Trophoblast cell (in vitro differentiated cells and primary cell): ENCODE results near the gene PHC3.

Source experiments
- DNase-seq, 2 donors: peaks; one replicate each; pipeline ENCODE4 v3.0.0-alpha.2; 2016
- H2AFZ ChIP-seq: 2 replicates; pipeline ENCODE4 v1.6.1; 2013; ENCODE audit warnings: low read length, moderate library complexity, mild to moderate bottlenecking; ENCODE audit not compliant: insufficient read depth, poor library complexity
- H2AK5ac ChIP-seq: 2 replicates; pipeline ENCODE4 v1.6.1; 2013; ENCODE audit warnings: mild to moderate bottlenecking, low read length
- H2BK120ac ChIP-seq: 2 replicates; pipeline ENCODE4 v1.6.1; 2013; ENCODE audit warnings: low read length, mild to moderate bottlenecking, moderate library complexity; ENCODE audit not compliant: insufficient read depth, poor library complexity
- H2BK12ac ChIP-seq: 2 replicates; pipeline ENCODE4 v1.6.1; 2013; ENCODE audit warnings: mild to moderate bottlenecking, low read length, moderate library complexity
- H2BK5ac ChIP-seq: 2 replicates; pipeline ENCODE4 v1.6.1; 2013; ENCODE audit warnings: low read length, low read depth, moderate library complexity, mild to moderate bottlenecking; ENCODE audit not compliant: poor library complexity
- H3K14ac ChIP-seq: 2 replicates; pipeline ENCODE4 v1.6.1; 2013; ENCODE audit warnings: mild to moderate bottlenecking, low read length
- H3K18ac ChIP-seq: 2 replicates; pipeline ENCODE4 v1.6.1; 2013; ENCODE audit warnings: mild to moderate bottlenecking, low read length
- H3K23ac ChIP-seq: 2 replicates; pipeline ENCODE4 v1.6.1; 2013; ENCODE audit warnings: low read length
- H3K27ac ChIP-seq: 2 replicates; pipeline ENCODE4 v1.5.1; 2013; ENCODE audit warnings: low read depth, mild to moderate bottlenecking, inconsistent platforms, low read length, moderate library complexity
- H3K27me3 ChIP-seq: 2 replicates; pipeline ENCODE4 v1.6.1; 2013; ENCODE audit warnings: inconsistent platforms, mild to moderate bottlenecking, low read length, moderate library complexity; ENCODE audit not compliant: insufficient read depth
- H3K36me3 ChIP-seq, 2 experiments: 1 replicate in 1 of 2; 2 replicates in 1 of 2; pipeline ENCODE4 v1.6.1; 2013; ENCODE audit warnings: low read length in 2 of 2, mild to moderate bottlenecking in 2 of 2, moderate library complexity in 1 of 2; ENCODE audit not compliant: insufficient read depth in 2 of 2, control insufficient read depth in 1 of 2
- H3K4ac ChIP-seq: 2 replicates; pipeline ENCODE4 v1.6.1; 2013; ENCODE audit warnings: low read depth, mild to moderate bottlenecking, low read length, moderate library complexity
- H3K4me1 ChIP-seq, 2 experiments: 1 replicate in 1 of 2; 2 replicates in 1 of 2; pipeline ENCODE4 v1.6.1; 2013; ENCODE audit warnings: low read length in 2 of 2, mild to moderate bottlenecking in 2 of 2, moderate library complexity in 1 of 2; ENCODE audit not compliant: insufficient read depth in 2 of 2, control insufficient read depth in 1 of 2
- H3K4me2 ChIP-seq: 2 replicates; pipeline ENCODE4 v1.6.1; 2013; ENCODE audit warnings: inconsistent platforms, mild to moderate bottlenecking, low read length, moderate library complexity
- H3K4me3 ChIP-seq: 2 replicates; pipeline ENCODE4 v1.5.1; 2013; ENCODE audit warnings: mild to moderate bottlenecking, low read depth, low read length, inconsistent platforms
- H3K79me1 ChIP-seq: one replicate; pipeline ENCODE4 v1.6.1; 2013; ENCODE audit warnings: low read length
- H3K79me2 ChIP-seq: 2 replicates; pipeline ENCODE4 v1.6.1; 2013; ENCODE audit warnings: low read length, mild to moderate bottlenecking; ENCODE audit not compliant: control insufficient read depth, insufficient read depth, poor library complexity
- H3K9ac ChIP-seq: 2 replicates; pipeline ENCODE4 v1.6.1; 2013; ENCODE audit warnings: mild to moderate bottlenecking, low read length
- H3K9me3 ChIP-seq: 2 replicates; pipeline ENCODE4 v1.6.1; 2013; ENCODE audit warnings: low read depth, mild to moderate bottlenecking, control low read depth, inconsistent platforms, low read length; ENCODE audit not compliant: insufficient read depth
- H4K12ac ChIP-seq: 2 replicates; pipeline ENCODE4 v1.6.1; 2013; ENCODE audit warnings: low read depth, mild to moderate bottlenecking, low read length, moderate library complexity
- H4K8ac ChIP-seq: 2 replicates; pipeline ENCODE4 v1.6.1; 2013; ENCODE audit warnings: low read depth, mild to moderate bottlenecking, low read length, moderate library complexity
- H4K91ac ChIP-seq: one replicate; pipeline ENCODE4 v1.6.1; 2013; ENCODE audit warnings: low read depth, mild to moderate bottlenecking, low read length, moderate library complexity
- WGBS: extraction: QIAGEN DNeasy Blood & Tissue Kit; methylation state at CpG from one replicate; pipeline ENCODE4 v1.1.7; 2013; ENCODE audit warnings: missing lambda C conversion rate; ENCODE audit not compliant: insufficient read length, insufficient coverage; ENCODE audit errors: extremely low coverage; 5-methylcytosine and 5-hydroxymethylcytosine counted together

The PHC3 gene

GRCh38 chr3:170144437-170144843 is 37.1 kb downstream of the PHC3 start:
- Histone ChIP-seq H3K4me2 (no peak overlapping the region), H2BK12ac (no peak overlapping the region), H3K36me3 (peaks cover 5 to 9% of the 10 kb centered on the region in 2 experiments), H4K91ac (no peak overlapping the region), H2BK5ac (no peak overlapping the region), H3K4me3 (no peak overlapping the region), H2BK120ac (no peak overlapping the region), H3K14ac (no peak overlapping the region), H2AK5ac (no peak overlapping the region), H3K27me3 (no peaks in the 10 kb centered on the region), H3K4ac (no peak overlapping the region), H4K12ac (no peak overlapping the region), H3K27ac (no peak overlapping the region), H3K23ac (no peak overlapping the region), H3K79me1 (no peaks in the 10 kb centered on the region), H3K9me3 (no peaks in the 10 kb centered on the region), H3K79me2 (no peaks in the 10 kb centered on the region), H4K8ac (no peak overlapping the region), H3K4me1 (no peaks in the 10 kb centered on the region), H2AFZ (no peak overlapping the region), H3K18ac (no peak overlapping the region), H3K9ac (no peak overlapping the region)
- DNase-seq: no peak
- no CpG with 5 or more reads among the region's 3 CpGs for WGBS

- Histone ChIP-seq H3K79me2 (no peaks in the 10 kb centered on the region), H2BK120ac (no peak overlapping the region), H2AFZ (no peak overlapping the region), H2BK5ac (no peak overlapping the region), H3K79me1 (no peaks in the 10 kb centered on the region), H3K9me3 (no peaks in the 10 kb centered on the region), H3K27me3 (no peaks in the 10 kb centered on the region), H3K4me3 (no peak overlapping the region), H4K8ac (no peak overlapping the region), H3K4me2 (no peak overlapping the region), H2BK12ac (no peak overlapping the region), H3K4me1 (no peaks in the 10 kb centered on the region), H3K27ac (no peak overlapping the region), H2AK5ac (no peak overlapping the region), H3K36me3 (peaks cover 5 to 9% of the 10 kb centered on the region in 2 experiments), H4K12ac (no peak overlapping the region), H3K18ac (no peak overlapping the region), H3K9ac (no peak overlapping the region), H3K4ac (no peak overlapping the region), H4K91ac (no peak overlapping the region), H3K14ac (no peak overlapping the region), H3K23ac (no peak overlapping the region)
- no CpG with 5 or more reads among the region's 2 CpGs for WGBS
- DNase-seq: no peak
Measured at GRCh38 chr3:170142373-170142772, 39.2 kb downstream of the PHC3 start.

GRCh38 chr3:170137986-170138385 is 43.5 kb downstream of the PHC3 start:
- DNase-seq: peak; percentile 9 to 41
- no CpG with 5 or more reads among the region's 5 CpGs for WGBS

GRCh38 chr3:170132335-170132734 is 49.2 kb downstream of the PHC3 start:
- no peaks in the 10 kb centered on the region for H3K4me1 ChIP-seq

More at GRCh38 chr3:170137986-170138385, 43.5 kb downstream of the PHC3 start:
- H2BK120ac ChIP-seq: no peak overlapping the region
- peaks cover 3 to 6% of the 10 kb centered on the region in 2 experiments for H3K36me3 ChIP-seq
- no peaks in the 10 kb centered on the region for H3K79me2 ChIP-seq
- no peak overlapping the region for H4K91ac ChIP-seq
- no peak overlapping the region for H3K4me2 ChIP-seq
- H3K18ac ChIP-seq: no peak overlapping the region
- H2BK12ac ChIP-seq: no peak overlapping the region
- no peaks in the 10 kb centered on the region for H3K4me1 ChIP-seq
- H3K23ac ChIP-seq: no peak overlapping the region
- H3K14ac ChIP-seq: no peak overlapping the region
- H3K9ac ChIP-seq: no peak overlapping the region
- no peaks in the 10 kb centered on the region for H3K9me3 ChIP-seq
- no peak overlapping the region for H2AFZ ChIP-seq
- H3K4ac ChIP-seq: no peak overlapping the region
- H2BK5ac ChIP-seq: no peak overlapping the region
- H2AK5ac ChIP-seq: no peak overlapping the region
- H3K27ac ChIP-seq: no peak overlapping the region
- H4K8ac ChIP-seq: no peak overlapping the region
- no peak overlapping the region for H4K12ac ChIP-seq
- H3K27me3 ChIP-seq: no peaks in the 10 kb centered on the region
- no peaks in the 10 kb centered on the region for H3K79me1 ChIP-seq
- no peak overlapping the region for H3K4me3 ChIP-seq

More at GRCh38 chr3:170132335-170132734, 49.2 kb downstream of the PHC3 start:
- H3K14ac ChIP-seq: no peak overlapping the region
- H3K79me2 ChIP-seq: no peaks in the 10 kb centered on the region
- H3K9me3 ChIP-seq: peaks cover 2% of the 10 kb centered on the region
- H3K27me3 ChIP-seq: no peaks in the 10 kb centered on the region
- no peak overlapping the region for H4K91ac ChIP-seq
- no peak overlapping the region for H3K4me2 ChIP-seq
- H3K4me3 ChIP-seq: no peak overlapping the region
- peaks cover 11 to 13% of the 10 kb centered on the region in 2 experiments for H3K36me3 ChIP-seq
- DNase-seq: no peak
- H3K23ac ChIP-seq: no peak overlapping the region
- H2BK5ac ChIP-seq: no peak overlapping the region
- WGBS: no CpG with 5 or more reads among the region's 2 CpGs
- H3K18ac ChIP-seq: no peak overlapping the region
- no peak overlapping the region for H3K4ac ChIP-seq
- H4K8ac ChIP-seq: no peak overlapping the region
- no peak overlapping the region for H2AFZ ChIP-seq
- no peaks in the 10 kb centered on the region for H3K79me1 ChIP-seq
- H2AK5ac ChIP-seq: no peak overlapping the region
- no peak overlapping the region for H2BK120ac ChIP-seq
- no peak overlapping the region for H4K12ac ChIP-seq
- H3K9ac ChIP-seq: no peak overlapping the region
- no peak overlapping the region for H2BK12ac ChIP-seq
- H3K27ac ChIP-seq: no peak overlapping the region
